CD4-positive, alpha-beta T cell treated with Interferon alpha-2 for 1 hour (primary cell): Measurements from ENCODE around the gene TMEM161B.
"Not testable (repeated sequence)": the region's sequence is repeated elsewhere in the genome, so short reads cannot be mapped to it uniquely, and the experiment has no call there.

Experiments used
- DNase-seq, 2 donors: peaks; one replicate each; pipeline ENCODE4 v3.0.0-alpha.2; 2020 to 2022

TMEM161B gene

DNA sequence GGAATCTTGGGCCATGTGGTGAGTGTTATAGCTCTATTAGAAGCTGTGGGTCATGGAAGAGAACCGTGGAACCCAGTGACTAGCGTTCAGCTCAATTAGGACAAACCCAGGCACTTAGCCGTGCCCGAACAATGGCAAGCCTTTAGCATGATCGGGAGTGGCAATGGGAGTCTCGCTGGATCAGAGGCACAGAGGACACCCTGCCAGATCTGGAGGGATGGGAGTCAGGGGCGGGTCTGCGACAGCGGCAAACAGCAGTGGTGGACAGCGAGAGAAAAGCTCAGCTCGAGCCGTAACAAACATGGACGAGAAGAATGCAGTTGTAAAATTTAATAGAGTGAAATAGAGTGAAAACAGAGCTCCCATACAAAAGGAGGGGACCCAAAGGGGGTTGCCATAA lies 91.2 kb downstream of the TMEM161B start:
- not testable (repeated sequence) for DNase-seq

DNA sequence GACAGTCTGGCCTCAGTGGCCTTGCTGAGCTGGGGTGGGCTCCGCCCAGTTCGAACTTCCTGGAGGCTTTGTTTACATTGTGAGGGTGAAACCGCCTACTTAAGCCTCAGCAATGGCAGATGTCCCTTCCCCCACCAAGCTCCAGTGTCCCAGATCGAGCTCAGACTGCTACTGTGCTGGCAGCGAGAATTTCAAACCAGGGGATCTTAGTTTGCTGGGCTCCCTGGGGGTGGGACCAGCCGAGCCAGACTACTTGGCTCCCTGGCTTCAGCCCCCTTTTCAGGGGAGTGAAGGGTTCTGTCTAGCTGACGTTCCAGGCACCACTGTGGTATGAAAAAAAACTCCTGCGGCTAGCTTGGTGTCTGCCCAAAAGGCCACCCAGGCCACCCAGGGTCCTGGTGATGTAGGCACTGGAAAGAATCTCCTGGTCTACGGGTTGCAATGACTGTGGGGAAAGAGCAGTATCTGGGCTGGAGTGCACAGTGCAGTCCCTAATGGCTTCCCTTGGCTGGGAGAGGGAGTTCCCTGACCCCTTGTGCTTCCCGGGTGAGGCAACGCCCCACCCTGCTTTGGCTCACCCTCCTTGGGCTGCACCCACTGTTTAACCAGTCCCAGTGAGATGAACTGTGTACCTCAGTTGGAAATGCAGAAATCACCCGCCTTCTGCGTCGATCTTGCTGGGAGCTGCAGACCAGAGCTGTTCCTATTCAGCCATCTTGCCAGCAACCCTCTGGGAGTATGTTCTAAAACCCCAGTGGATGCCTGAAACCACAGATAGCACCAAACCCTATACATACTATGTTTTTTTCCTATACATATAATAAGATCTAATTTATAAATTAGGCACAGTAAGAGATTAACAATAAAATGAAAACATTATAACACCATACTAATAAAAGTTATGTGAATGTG lies 95.5 kb downstream of the TMEM161B start:
- no peak for DNase-seq

DNA sequence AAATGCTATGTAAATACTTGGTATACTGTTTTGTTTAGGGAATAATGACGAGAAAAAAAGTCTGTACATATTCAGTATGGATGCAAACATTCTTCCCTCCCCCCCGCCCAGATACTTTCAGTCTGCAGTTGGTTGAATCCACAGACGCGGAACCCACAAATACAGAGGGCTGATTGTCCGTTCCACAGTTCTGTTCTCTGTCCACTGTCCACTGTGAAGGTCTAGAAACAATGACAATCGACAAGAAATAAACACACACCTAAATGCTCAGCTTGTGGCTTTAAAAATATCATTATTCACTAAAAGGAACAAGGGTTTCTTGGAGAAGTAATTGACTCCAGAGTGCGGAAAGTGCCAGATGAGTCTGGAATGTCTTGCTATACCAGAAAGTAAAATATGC lies 109.1 kb downstream of the TMEM161B start:
- DNase-seq, result no peak

DNA sequence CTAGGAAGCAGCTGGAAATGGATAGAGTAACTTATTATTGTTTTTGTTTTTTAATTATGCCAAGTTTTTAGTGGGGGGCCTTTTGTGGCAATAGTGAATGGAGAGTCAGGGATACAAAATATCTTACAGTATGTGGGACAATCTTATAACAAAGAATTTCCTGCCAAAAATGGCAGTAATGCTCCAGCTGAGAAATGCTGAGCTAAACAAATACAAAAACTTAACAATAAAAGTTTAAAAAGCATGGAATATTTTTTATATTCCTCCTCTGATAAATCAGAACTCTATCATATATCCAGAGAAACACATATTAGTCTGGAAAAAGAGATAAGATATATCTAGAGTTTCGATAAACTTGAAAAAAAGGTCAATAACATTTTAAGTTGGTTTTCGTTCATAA lies 110.6 kb downstream of the TMEM161B start:
- no peak for DNase-seq

DNA sequence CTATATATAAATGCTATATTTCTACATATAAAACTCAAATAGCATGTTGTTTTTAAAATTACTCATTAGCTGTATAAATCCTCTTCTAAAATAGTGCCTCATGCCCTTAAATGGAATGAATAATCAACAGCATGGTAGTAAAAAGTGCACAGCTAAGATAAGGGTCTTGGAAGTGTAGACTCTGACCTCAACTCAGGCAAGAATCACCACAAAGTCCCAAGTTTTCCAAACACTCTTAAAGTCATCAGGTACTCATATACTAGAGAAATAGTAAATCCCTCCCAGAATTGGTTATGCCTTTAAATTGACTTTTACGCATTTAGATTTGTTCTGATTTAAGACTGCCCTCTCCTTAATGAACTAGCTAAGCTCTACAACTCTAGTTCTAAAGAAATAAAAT lies 113.8 kb downstream of the TMEM161B start:
- no peak for DNase-seq

DNA sequence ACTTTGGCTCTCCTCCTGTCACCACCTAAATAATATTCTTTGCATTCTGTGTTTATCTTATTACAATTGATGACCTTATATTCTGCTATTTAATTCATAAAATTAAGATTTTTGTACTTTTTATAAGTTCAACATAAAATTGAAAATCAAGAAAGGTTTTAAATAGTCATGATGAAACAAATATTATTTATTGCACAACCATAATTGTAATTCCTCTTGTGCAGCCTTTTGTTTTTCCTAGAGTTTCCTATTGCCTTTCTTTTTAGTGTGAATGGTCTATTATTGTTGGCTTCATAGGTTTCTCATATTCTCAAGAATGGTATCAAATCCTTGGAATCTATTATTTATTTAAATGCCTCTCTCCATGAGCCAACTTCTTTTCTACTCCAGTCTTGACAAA lies 117.9 kb downstream of the TMEM161B start:
- DNase-seq, result no peak

DNA sequence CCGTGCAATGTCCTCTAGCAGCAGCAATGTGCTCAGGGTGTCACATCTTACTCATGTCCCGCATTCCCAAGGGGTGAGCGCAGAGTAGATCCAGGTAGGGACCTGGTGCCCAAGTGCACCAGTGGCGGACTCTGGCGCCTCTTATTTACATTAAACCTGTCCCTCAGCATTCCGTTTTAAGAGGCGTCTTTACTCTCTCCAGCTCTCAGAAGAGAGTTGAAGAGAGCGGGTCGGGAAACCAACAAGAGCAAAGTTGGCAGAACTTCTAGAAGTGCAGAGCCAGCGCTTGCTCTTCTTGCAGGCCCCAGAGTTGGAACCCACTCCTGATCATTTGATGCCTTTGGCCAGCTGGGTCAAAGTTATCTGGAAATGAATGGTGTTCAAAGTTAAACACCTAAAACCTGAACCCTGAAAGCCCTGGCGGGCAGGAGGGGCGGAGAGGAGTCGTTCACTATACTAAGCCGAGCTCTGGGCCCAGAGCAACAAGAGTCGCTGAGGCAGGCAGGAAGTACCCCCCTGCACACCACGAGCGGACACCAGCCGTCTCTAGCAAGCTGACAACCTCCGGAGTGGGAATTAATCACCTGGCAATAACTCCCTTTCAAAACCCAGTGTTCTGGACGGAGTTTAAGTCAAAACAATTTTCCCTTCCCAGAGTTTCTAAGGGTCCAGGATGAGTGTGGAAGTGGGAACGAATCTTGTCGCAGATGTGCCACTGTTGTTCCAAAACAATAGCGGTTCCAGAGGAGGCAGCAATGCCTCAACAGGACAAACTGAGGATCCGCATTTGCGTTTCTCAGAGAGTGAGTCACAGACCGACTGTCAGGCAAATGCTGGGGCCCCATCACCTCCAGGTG lies 122.8 kb downstream of the TMEM161B start:
- no peak for DNase-seq

DNA sequence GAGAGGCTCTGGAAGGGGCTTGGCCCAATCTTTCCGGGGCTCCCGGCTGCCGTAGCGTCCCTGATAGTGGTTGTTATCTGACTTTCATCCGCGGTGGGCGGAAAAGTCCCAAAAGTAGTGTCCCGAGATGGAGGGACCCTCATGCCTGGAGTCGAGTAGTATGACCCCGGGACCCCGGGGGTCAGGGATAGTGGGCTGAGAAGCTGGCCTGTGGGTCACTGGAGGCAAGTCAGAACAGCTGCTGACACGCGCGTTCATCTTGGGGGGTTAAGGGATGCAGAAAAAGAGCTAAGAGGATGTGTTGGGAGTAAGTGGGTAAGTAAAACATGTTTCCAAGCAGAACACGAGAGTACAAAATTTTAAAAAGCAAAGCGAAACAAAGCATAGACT lies 123.4 kb downstream of the TMEM161B start:
- DNase-seq, result no peak
